ENCODE measurements around the gene TBKBP1.

Gene TBKBP1

GRCh38 chr17:47720754-47721533, 27.0 kb downstream of the TBKBP1 start:
- H3K27ac ChIP-seq (ENCODE audit: insufficient read depth, low read depth, low read length, poor library complexity, severe bottlenecking), result no peak overlapping the region
- WGBS, 2 experiments, result 25 to 27% methylated on average over 36 of the region's 36 CpGs
- H3K4me1 ChIP-seq (ENCODE audit: control insufficient read depth, insufficient read depth, low read length), result peaks cover 4% of the 10 kb centered on the region
- peaks cover 32% of the 10 kb centered on the region for H3K27me3 ChIP-seq (ENCODE audit: control insufficient read depth, insufficient read depth, low read length, poor library complexity, severe bottlenecking)
- no peak overlapping the region for H3K4me3 ChIP-seq (ENCODE audit: insufficient read depth, low read depth, low read length)
- no peaks in the 10 kb centered on the region for H3K9me3 ChIP-seq (ENCODE audit: control insufficient read depth, low read length)
- no peaks in the 10 kb centered on the region for H3K36me3 ChIP-seq (ENCODE audit: control insufficient read depth, insufficient read depth, low read length)

GRCh38 chr17:47721725-47722124, 27.8 kb downstream of the TBKBP1 start:
- Histone ChIP-seq H3K27ac (ENCODE audit: insufficient read depth, low read depth, low read length, poor library complexity, severe bottlenecking) (no peak overlapping the region), H3K9me3 (ENCODE audit: control insufficient read depth, low read length) (no peaks in the 10 kb centered on the region), H3K27me3 (ENCODE audit: control insufficient read depth, insufficient read depth, low read length, poor library complexity, severe bottlenecking) (peaks cover 32% of the 10 kb centered on the region), H3K36me3 (ENCODE audit: control insufficient read depth, insufficient read depth, low read length) (no peaks in the 10 kb centered on the region), H3K4me1 (ENCODE audit: control insufficient read depth, insufficient read depth, low read length) (peaks cover 4% of the 10 kb centered on the region), H3K4me3 (ENCODE audit: insufficient read depth, low read depth, low read length) (no peak overlapping the region)
- 79 to 80% methylated on average over 8 of the region's 8 CpGs for WGBS, 2 experiments

DNA sequence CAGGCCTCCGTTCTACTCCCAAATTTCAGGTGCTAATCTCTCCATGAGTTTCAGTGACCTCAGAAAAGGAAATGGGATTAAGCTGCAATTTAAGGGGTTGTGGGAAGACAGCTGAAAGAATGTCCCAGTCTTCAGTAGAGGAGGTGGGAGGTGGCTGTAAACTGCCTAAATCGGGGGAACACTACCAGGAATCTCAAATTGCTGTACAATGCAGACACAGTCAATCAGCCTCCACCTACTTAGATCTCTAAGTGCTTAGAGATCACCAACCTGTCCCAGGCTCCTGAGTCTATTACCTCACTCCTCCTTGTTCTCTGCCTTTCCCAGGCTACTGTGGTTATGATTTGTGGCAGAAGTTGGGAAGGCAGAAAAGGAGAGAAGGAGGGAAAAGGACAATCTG, 30.7 kb downstream of the TBKBP1 start:
- Histone ChIP-seq H3K4me3 (ENCODE audit: insufficient read depth, low read depth, low read length) (no peak overlapping the region), H3K9me3 (ENCODE audit: control insufficient read depth, low read length) (no peaks in the 10 kb centered on the region), H3K4me1 (ENCODE audit: control insufficient read depth, insufficient read depth, low read length) (peaks cover 9% of the 10 kb centered on the region), H3K36me3 (ENCODE audit: control insufficient read depth, insufficient read depth, low read length) (no peaks in the 10 kb centered on the region), H3K27me3 (ENCODE audit: control insufficient read depth, insufficient read depth, low read length, poor library complexity, severe bottlenecking) (peaks cover 24% of the 10 kb centered on the region), H3K27ac (ENCODE audit: insufficient read depth, low read depth, low read length, poor library complexity, severe bottlenecking) (no peak overlapping the region)
- WGBS, 2 experiments, result 84 to 86% methylated on average over 2 of the region's 2 CpGs

GRCh38 chr17:47725446-47726111, 31.6 kb downstream of the TBKBP1 start:
- Histone ChIP-seq H3K27me3 (ENCODE audit: control insufficient read depth, insufficient read depth, low read length, poor library complexity, severe bottlenecking) (peaks cover 25% of the 10 kb centered on the region), H3K9me3 (ENCODE audit: control insufficient read depth, low read length) (no peaks in the 10 kb centered on the region), H3K4me1 (ENCODE audit: control insufficient read depth, insufficient read depth, low read length) (peaks cover 9% of the 10 kb centered on the region), H3K4me3 (ENCODE audit: insufficient read depth, low read depth, low read length) (no peak overlapping the region), H3K36me3 (ENCODE audit: control insufficient read depth, insufficient read depth, low read length) (no peaks in the 10 kb centered on the region), H3K27ac (ENCODE audit: insufficient read depth, low read depth, low read length, poor library complexity, severe bottlenecking) (no peak overlapping the region)
- WGBS, 2 experiments, result 83% methylated on average over 13 of the region's 13 CpGs

DNA sequence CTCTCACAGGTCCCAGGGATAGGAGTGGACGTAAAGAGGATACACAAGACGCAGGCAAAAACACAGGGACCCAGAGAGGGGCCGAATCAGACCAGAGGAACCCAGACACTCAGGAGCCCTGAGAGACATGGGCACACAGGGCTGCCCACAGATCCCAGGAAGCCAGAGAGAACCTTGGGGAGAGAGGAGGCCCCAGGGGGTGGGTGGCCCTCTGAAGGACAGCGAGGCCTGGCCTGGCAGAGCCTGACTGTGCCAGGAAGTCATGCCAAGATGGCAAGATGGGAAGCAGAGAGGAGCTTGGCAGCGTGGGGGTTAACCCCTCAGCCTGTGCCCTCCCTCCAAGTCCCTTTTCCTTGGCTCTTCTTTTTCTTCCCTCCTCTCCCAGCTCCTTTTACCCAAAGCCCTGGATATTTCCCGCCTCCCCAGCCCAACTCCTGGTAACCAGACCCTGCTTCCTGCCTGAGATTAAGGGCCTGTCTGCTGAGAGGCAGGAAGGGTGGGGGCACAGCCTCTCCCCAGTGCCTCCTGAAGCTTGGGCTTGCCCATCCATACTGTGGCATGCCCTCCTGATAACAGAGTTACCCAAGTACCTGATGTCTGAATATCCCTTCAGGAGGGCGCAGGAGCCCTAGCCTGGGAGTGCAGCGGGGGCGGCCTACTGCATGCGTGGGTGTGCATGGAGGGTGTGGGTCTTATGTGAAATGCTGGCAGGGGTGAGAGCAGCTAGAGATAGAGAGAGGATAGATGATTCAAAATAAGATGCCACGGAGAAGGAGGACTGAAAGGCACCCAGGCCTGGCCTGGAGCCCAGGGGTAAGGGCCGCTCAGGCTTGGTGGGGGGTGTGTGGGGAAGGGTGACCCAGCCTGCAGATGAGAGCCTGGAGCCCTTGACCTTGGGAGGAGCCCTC, 33.1 kb downstream of the TBKBP1 start:
- Histone ChIP-seq H3K4me1 (ENCODE audit: control insufficient read depth, insufficient read depth, low read length) (peaks cover 5% of the 10 kb centered on the region), H3K27me3 (ENCODE audit: control insufficient read depth, insufficient read depth, low read length, poor library complexity, severe bottlenecking) (peaks cover 25% of the 10 kb centered on the region), H3K9me3 (ENCODE audit: control insufficient read depth, low read length) (no peaks in the 10 kb centered on the region), H3K4me3 (ENCODE audit: insufficient read depth, low read depth, low read length) (no peak overlapping the region), H3K27ac (ENCODE audit: insufficient read depth, low read depth, low read length, poor library complexity, severe bottlenecking) (no peak overlapping the region), H3K36me3 (ENCODE audit: control insufficient read depth, insufficient read depth, low read length) (no peaks in the 10 kb centered on the region)
- WGBS, 2 experiments, result 86 to 87% methylated on average over 12 of the region's 12 CpGs

DNA sequence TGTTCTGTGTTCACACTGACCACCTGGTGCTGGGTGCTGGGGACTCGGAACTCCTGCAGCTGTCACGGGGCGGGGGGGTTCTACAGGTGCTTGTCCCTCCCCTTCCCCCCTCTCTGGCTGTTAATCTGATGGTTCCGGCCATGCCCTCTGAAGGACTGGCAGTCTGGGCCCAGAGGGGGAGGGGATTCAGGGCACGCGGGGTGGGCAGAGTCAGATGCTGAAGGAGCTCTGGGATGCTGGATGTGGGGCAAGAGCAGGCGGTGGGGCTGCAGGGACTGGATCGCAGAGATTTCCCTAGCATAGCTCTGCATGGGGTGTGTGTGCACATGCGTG, 33.7 kb downstream of the TBKBP1 start:
- Histone ChIP-seq H3K4me3 (ENCODE audit: insufficient read depth, low read depth, low read length) (no peak overlapping the region), H3K9me3 (ENCODE audit: control insufficient read depth, low read length) (no peaks in the 10 kb centered on the region), H3K27me3 (ENCODE audit: control insufficient read depth, insufficient read depth, low read length, poor library complexity, severe bottlenecking) (peaks cover 27% of the 10 kb centered on the region), H3K27ac (ENCODE audit: insufficient read depth, low read depth, low read length, poor library complexity, severe bottlenecking) (no peak overlapping the region), H3K36me3 (ENCODE audit: control insufficient read depth, insufficient read depth, low read length) (no peaks in the 10 kb centered on the region), H3K4me1 (ENCODE audit: control insufficient read depth, insufficient read depth, low read length) (peaks cover 5% of the 10 kb centered on the region)
- WGBS, 2 experiments, result 85 to 87% methylated on average over 9 of the region's 9 CpGs

DNA sequence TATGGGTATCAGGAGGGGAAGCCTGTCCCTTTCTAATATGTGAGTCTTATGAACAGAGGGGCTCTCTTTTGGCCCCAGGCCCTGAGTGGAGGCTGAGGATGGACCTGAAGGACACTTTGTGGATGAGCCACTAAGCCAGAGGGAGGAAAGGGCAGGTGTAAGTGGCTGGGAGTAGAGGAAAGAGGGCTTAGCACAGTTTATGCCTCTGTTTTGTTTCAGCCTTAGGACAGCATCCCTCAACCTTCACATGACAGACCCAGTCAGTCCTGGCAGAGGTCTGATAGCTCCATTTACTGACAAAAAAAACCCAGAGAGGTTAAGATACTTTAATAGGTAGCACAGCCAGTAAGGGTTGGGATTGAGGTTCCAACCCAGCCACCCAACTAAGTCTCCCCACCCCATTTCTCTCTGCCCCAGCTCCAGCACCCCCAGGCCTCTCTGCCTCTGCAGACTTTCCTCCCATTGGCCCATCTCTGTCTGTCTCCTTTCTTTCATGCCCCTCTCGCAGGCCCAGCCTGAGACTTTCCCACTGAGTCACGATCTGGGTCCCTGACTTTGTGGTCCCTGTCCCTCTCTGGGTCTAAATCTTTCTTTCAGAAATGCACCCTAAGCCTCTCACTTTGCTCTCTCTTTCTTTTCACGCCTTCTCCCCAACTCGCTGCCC, 34.4 kb downstream of the TBKBP1 start:
- Histone ChIP-seq H3K4me3 (ENCODE audit: insufficient read depth, low read depth, low read length) (no peak overlapping the region), H3K27me3 (ENCODE audit: control insufficient read depth, insufficient read depth, low read length, poor library complexity, severe bottlenecking) (peaks cover 33% of the 10 kb centered on the region), H3K9me3 (ENCODE audit: control insufficient read depth, low read length) (no peaks in the 10 kb centered on the region), H3K27ac (ENCODE audit: insufficient read depth, low read depth, low read length, poor library complexity, severe bottlenecking) (no peak overlapping the region), H3K4me1 (ENCODE audit: control insufficient read depth, insufficient read depth, low read length) (peaks cover 5% of the 10 kb centered on the region), H3K36me3 (ENCODE audit: control insufficient read depth, insufficient read depth, low read length) (no peaks in the 10 kb centered on the region)
- 86 to 88% methylated on average over 4 of the region's 4 CpGs for WGBS, 2 experiments

- H3K9me3 ChIP-seq (ENCODE audit: control insufficient read depth, low read length), result no peaks in the 10 kb centered on the region
- H3K27me3 ChIP-seq (ENCODE audit: control insufficient read depth, insufficient read depth, low read length, poor library complexity, severe bottlenecking), result peaks cover 45% of the 10 kb centered on the region
- H3K36me3 ChIP-seq (ENCODE audit: control insufficient read depth, insufficient read depth, low read length), result no peaks in the 10 kb centered on the region
- no peak overlapping the region for H3K27ac ChIP-seq (ENCODE audit: insufficient read depth, low read depth, low read length, poor library complexity, severe bottlenecking)
- peaks cover 5% of the 10 kb centered on the region for H3K4me1 ChIP-seq (ENCODE audit: control insufficient read depth, insufficient read depth, low read length)
- H3K4me3 ChIP-seq (ENCODE audit: insufficient read depth, low read depth, low read length), result no peak overlapping the region
- 85 to 86% methylated on average over 8 of the region's 8 CpGs for whole genome bisulfite sequencing, 2 experiments
Measured at GRCh38 chr17:47729476-47729875, 35.5 kb downstream of the TBKBP1 start.

GRCh38 chr17:47730681-47731080, 36.7 kb downstream of the TBKBP1 start:
- H3K27ac ChIP-seq (ENCODE audit: insufficient read depth, low read depth, low read length, poor library complexity, severe bottlenecking), result no peak overlapping the region
- H3K4me1 ChIP-seq (ENCODE audit: control insufficient read depth, insufficient read depth, low read length), result peaks cover 5% of the 10 kb centered on the region
- H3K27me3 ChIP-seq (ENCODE audit: control insufficient read depth, insufficient read depth, low read length, poor library complexity, severe bottlenecking), result peaks cover 57% of the 10 kb centered on the region
- WGBS, 2 experiments, result 87 to 95% methylated on average over 4 of the region's 4 CpGs
- H3K9me3 ChIP-seq (ENCODE audit: control insufficient read depth, low read length), result no peaks in the 10 kb centered on the region
- H3K36me3 ChIP-seq (ENCODE audit: control insufficient read depth, insufficient read depth, low read length), result no peaks in the 10 kb centered on the region
- H3K4me3 ChIP-seq (ENCODE audit: insufficient read depth, low read depth, low read length), result no peak overlapping the region
